ENCODE data around the gene TSSK2.

The TSSK2 gene

DNA sequence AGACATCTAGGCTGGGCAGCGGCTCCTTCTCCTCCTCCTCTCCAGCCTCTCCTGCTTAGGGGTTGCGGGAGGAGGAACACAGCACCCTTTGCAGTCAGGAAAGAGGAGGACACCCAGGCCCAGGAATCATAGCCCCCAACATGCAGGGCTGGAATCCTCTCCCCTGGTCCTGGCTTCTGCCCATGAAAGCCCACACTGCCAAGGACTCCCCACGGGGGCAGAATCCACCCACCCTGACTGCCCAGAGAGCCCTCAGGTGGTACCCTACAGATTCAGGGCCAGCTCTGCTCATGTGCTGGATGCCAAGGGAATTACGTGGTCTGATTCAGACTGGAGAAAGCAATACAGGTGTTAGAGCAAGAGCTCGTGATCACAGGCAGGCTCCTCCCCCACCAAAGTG, 8.9 kb downstream of the TSSK2 start:
- DNase-seq (ENCODE audit: low read depth): no peak
- TF ChIP-seq, protein P1, sequence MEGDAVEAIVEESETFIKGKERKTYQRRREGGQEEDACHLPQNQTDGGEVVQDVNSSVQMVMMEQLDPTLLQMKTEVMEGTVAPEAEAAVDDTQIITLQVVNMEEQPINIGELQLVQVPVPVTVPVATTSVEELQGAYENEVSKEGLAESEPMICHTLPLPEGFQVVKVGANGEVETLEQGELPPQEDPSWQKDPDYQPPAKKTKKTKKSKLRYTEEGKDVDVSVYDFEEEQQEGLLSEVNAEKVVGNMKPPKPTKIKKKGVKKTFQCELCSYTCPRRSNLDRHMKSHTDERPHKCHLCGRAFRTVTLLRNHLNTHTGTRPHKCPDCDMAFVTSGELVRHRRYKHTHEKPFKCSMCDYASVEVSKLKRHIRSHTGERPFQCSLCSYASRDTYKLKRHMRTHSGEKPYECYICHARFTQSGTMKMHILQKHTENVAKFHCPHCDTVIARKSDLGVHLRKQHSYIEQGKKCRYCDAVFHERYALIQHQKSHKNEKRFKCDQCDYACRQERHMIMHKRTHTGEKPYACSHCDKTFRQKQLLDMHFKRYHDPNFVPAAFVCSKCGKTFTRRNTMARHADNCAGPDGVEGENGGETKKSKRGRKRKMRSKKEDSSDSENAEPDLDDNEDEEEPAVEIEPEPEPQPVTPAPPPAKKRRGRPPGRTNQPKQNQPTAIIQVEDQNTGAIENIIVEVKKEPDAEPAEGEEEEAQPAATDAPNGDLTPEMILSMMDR (IDR thresholded peaks at IDR 0.05; ENCODE audit: control insufficient read depth, extremely low read depth, insufficient read depth): no peak
- no peak overlapping the region for H3K4me3 ChIP-seq (ENCODE audit: low read depth, low read length)

DNA sequence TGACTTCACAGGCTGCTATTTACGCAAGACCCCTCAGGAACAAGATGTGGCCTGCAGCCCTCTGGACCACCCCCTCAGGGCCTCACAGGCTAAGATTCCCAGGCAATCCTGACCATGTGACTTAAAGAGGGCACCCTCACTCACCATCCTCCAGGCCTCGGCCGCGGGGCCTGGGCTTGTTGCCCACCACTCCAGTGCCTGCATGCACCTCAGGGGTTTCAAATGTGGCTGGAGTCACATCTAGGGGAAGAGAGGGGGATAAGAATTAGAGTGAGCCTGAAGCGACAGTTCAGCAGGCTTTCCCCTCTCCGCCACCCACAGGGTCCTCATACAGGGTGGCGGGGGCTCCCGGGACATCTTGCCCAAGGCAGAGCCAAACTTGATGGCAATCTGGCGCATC, 11.3 kb downstream of the TSSK2 start:
- TF ChIP-seq, protein P1 (IDR thresholded peaks at IDR 0.05; ENCODE audit: control insufficient read depth, extremely low read depth, insufficient read depth): no peak
- no peak overlapping the region for H3K4me3 ChIP-seq (ENCODE audit: low read depth, low read length)
- no peak for DNase-seq (ENCODE audit: low read depth)

DNA sequence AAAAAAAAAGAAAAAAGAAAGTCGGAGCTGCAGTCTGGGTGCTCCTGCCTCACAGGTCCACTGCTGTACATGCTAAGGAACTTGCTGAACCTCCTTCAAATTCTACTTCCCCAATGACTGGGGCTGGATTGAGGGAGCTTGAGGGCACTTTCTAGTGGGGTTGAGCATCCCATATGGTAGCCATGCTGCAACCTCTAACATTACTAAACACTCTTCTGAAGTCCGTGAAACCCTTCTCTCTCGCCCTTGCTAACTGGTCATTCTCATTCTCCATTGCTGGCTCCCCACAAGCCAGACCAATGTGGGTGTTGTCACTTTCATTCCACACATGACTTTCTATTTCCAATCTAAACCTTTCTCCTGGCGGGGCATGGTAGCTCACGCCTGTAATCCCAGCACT, 12.1 kb downstream of the TSSK2 start:
- H3K4me3 ChIP-seq (ENCODE audit: low read depth, low read length): peak overlapping the region; percentile 95
- TF ChIP-seq, protein P1 (IDR thresholded peaks at IDR 0.05; ENCODE audit: control insufficient read depth, extremely low read depth, insufficient read depth): no peak
- DNase-seq (ENCODE audit: low read depth): no peak

DNA sequence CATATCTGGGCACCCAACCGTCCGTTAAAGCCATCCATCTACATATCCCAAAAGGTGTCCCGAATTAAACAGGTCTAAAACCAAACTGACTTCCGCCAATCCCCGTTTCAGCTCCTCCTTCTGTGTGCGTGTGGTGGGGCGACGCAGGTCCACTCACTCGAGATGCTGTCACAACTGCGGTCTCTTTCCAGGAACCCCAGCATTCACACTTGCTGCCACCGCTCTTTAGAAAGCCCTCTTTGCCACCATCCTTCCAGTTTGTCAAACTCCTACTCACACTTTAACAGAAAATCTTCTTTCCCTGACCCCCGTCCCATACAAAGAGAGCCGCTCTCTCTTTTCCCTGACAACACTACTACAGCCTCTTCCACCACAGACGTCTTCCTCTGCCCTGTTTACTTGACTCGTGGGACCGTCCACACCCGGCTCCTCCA, 12.9 kb downstream of the TSSK2 start:
- DNase-seq (ENCODE audit: low read depth): no peak
- TF ChIP-seq, protein P1 (IDR thresholded peaks at IDR 0.05; ENCODE audit: control insufficient read depth, extremely low read depth, insufficient read depth): no peak
- H3K4me3 ChIP-seq (ENCODE audit: low read depth, low read length): peak overlapping the region; percentile 95

DNA sequence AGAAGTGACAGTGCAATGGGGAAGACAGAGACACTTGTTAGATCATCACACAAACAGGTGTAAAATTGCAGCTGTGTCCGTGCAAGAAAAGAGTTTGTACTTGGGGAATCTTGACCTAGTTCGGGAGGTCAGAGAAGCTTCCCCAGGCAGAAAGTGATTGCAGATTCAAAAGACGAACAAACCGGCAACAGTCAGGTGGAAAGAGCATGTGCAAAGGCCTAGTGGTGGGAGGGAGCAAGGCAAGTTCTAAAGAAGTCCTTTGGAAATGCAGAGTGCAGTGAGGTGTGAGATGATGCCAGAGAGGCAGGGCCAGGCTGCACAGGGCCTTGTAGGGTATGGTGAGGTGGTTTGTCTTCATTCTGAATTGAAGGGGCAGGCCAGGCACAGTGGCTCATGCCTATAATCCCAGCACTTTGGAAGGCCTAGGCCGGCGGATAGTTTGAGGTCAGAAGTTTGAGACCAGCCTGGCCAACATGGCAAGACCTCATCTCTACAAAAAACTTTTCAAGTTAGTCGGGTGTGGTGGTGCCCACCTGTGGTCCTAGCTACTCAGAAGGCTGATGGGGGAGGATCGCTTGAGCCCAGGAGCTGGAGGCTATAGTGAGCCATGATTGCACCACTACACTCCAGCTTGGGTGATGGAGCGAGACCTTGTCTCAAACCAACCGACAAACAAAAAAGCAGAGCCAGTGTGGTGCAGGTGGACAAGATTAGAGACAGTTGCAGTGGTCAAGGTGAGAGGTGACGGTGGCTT, 15.3 kb downstream of the TSSK2 start:
- TF ChIP-seq, protein P1 (IDR thresholded peaks at IDR 0.05; ENCODE audit: control insufficient read depth, extremely low read depth, insufficient read depth): no peak
- no peak for DNase-seq (ENCODE audit: low read depth)
- no peak overlapping the region for H3K4me3 ChIP-seq (ENCODE audit: low read depth, low read length)

DNA sequence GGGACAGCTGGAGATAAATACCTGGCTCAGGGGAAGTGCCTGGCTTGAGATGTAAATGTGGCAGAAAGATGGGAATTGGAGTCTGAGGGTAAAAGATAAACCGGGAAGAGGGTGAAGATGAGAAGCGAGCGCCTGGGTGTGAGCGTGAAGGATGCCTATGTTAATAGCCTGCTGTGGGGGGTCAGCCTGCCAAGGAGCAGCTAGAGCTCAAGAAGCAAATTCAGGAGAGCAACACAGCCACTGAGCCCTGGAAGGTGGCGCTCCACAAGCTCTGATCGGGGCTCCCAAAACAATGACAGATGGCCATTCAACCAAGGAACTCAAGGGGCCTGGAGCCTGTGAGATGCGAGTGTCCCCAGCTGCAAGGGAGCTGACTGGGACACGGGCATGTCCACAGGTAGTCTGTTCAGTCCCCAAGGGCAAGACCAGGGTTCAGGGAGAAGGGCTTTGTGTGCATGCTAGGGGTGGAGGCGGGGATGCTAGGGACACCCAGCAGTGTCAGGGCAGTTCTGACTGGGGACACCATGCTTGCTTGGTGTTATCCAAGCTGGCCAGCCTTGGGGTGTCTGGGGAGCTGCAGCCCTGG, 16.2 kb downstream of the TSSK2 start:
- H3K4me3 ChIP-seq (ENCODE audit: low read depth, low read length): no peak overlapping the region
- no peak for DNase-seq (ENCODE audit: low read depth)
- TF ChIP-seq, protein P1 (IDR thresholded peaks at IDR 0.05; ENCODE audit: control insufficient read depth, extremely low read depth, insufficient read depth): no peak
